NCI-H748 (cell line): ENCODE measurements around the gene KLF14.
"Not testable (repeated sequence)": the region's sequence is repeated elsewhere in the genome, so short reads cannot be mapped to it uniquely, and the experiment has no call there.

Experiments
- DNase-seq: peaks from one replicate; lab custom pipeline; 2025; ENCODE audit not compliant: unreplicated experiment; lab: John Stamatoyannopoulos, UW

Gene KLF14

GRCh38 chr7:130721486-130722277, 12.3 kb downstream of the KLF14 start:
- peak; percentile 84 for DNase-seq

GRCh38 chr7:130719541-130719940, 14.5 kb downstream of the KLF14 start:
- DNase-seq = no peak

GRCh38 chr7:130712416-130712815, 21.6 kb downstream of the KLF14 start:
- no peak for DNase-seq

- DNase-seq = no peak
Measured at GRCh38 chr7:130708766-130709165, 25.2 kb downstream of the KLF14 start.

- no peak for DNase-seq
Measured at GRCh38 chr7:130708001-130708400, 26.0 kb downstream of the KLF14 start.

GRCh38 chr7:130703851-130704250, 30.2 kb downstream of the KLF14 start:
- DNase-seq = no peak

- DNase-seq = no peak
Measured at GRCh38 chr7:130701650-130702049, 32.4 kb downstream of the KLF14 start.

- DNase-seq = no peak
Measured at GRCh38 chr7:130700760-130701159, 33.2 kb downstream of the KLF14 start.

GRCh38 chr7:130699686-130700085, 34.3 kb downstream of the KLF14 start:
- DNase-seq = no peak

GRCh38 chr7:130697820-130698219, 36.2 kb downstream of the KLF14 start:
- DNase-seq = no peak

GRCh38 chr7:130695840-130696239, 38.2 kb downstream of the KLF14 start:
- peak; percentile 45 for DNase-seq

GRCh38 chr7:130692396-130692795, 41.6 kb downstream of the KLF14 start:
- not testable (repeated sequence) for DNase-seq

- no peak for DNase-seq
Measured at GRCh38 chr7:130689683-130690082, 44.3 kb downstream of the KLF14 start.

- no peak for DNase-seq
Measured at GRCh38 chr7:130683026-130683425, 51.0 kb downstream of the KLF14 start.
